Heart right ventricle (tissue), 16 donors: ENCODE measurements around the gene OR10J1. TPM values are rescaled to one million over a fixed set of nuclear protein-coding genes. Genes with fewer than 3 reads are reported as not detected.
"Not testable (repeated sequence)": the region's sequence is repeated elsewhere in the genome, so short reads cannot be mapped to it uniquely, and the experiment has no call there.

Experiments
- ATAC-seq, 8 donors: fragments of 200-7000 bp; cut with Tn5 transposase; one replicate each; pipeline ENCODE4 v1.9.1; 2020; ENCODE audit warnings: mild to moderate bottlenecking in 8 of 8, moderate library complexity in 8 of 8, moderate number of reproducible peaks in 1 of 8
- DNase-seq, 2 donors: peaks; one replicate each; pipeline ENCODE4 v3.0.0-alpha.2; 2020
- H3K27ac ChIP-seq, 10 donors: fragments of 200-600 bp; sonication (generic) in 2 of 10; one replicate each; pipeline versions ENCODE4 v1.5.0 to v1.8.0; 2020 to 2022; ENCODE audit warnings: mild to moderate bottlenecking in 3 of 10
- H3K27me3 ChIP-seq, 7 donors: fragments of 200-600 bp; one replicate each; pipeline ENCODE4 v1.8.0; 2021 to 2022; ENCODE audit warnings: mild to moderate bottlenecking in 2 of 7
- H3K36me3 ChIP-seq, 9 donors: fragments of 200-600 bp; sonication (generic) in 1 of 9; one replicate each; pipeline versions ENCODE4 v1.5.0 to v1.8.0; 2020 to 2022; ENCODE audit warnings: mild to moderate bottlenecking in 2 of 9
- H3K4me1 ChIP-seq, 9 donors: fragments of 200-600 bp; sonication (generic) in 1 of 9; one replicate each; pipeline versions ENCODE4 v1.5.0 to v1.8.0; 2020 to 2022; ENCODE audit warnings: mild to moderate bottlenecking in 4 of 9
- H3K4me3 ChIP-seq, 10 donors: fragments of 200-600 bp; sonication (generic) in 2 of 10; one replicate each; pipeline versions ENCODE4 v1.5.0 to v1.8.0; 2020 to 2022; ENCODE audit warnings: mild to moderate bottlenecking in 7 of 10, moderate library complexity in 2 of 10
- H3K9me3 ChIP-seq, 11 donors: fragments of 200-600 bp in 10 of 11; sonication (generic) in 2 of 11; one replicate each; pipeline versions ENCODE4 v1.5.0 to v1.8.0; 2013 to 2022; ENCODE audit warnings: mild to moderate bottlenecking in 2 of 11, control low read depth in 1 of 11, moderate library complexity in 1 of 11
- CTCF ChIP-seq, 9 donors: fragments of 200-600 bp; sonication (generic) in 2 of 9; IDR thresholded peaks; one replicate each; pipeline versions ENCODE4 v1.5.0 to v1.8.0; 2021 to 2022; ENCODE audit warnings: antibody characterized with exemption in 9 of 9, mild to moderate bottlenecking in 5 of 9, moderate library complexity in 1 of 9
- WGBS, 2 donors: extraction: QIAGEN DNeasy Blood & Tissue Kit; methylation state at CpG; one replicate each; pipeline ENCODE4 v1.1.7; 2013; ENCODE audit warnings: inconsistent platforms in 1 of 2; 5-methylcytosine and 5-hydroxymethylcytosine counted together
- intact Hi-C, 10 donors: fragments of 100-400 bp; cut with DNase I; formaldehyde crosslinking; loops; one replicate each; pipeline versions ENCODE4 v1.11.1 to v1.14.2; 2022
- polyA plus RNA-seq, 2 donors: library from polyadenylated mRNA; stranded (reverse); fragments of 200-250 nt; gene quantifications; one replicate each; pipeline ENCODE4 v1.2.3, GENCODE V29; 2013
- total RNA-seq, 10 donors: library from RNA; stranded (reverse); fragmentation: NEBNext Ultra II Directional in 3 of 10; extraction: Animal tissue kit (Norgen Biotek cat#: 25700) in 3 of 10; gene quantifications; one replicate each; pipeline versions ENCODE4 v1.2.1 to v1.2.4, GENCODE V29; 2021 to 2023
- donor health status: Arrhythmogenic right ventricular cardiomyopathy.
- donor health status: ischemic (EF 13 %, LVEDD 7.1; RV severe dilation, severe dysfunction).
- donor health status: healthy with polysubstance abuse.
- donor health status: DM: no; HTN: yes; CAD: no.
- donor health status: DM: no; HTN: no; CAD: no.
- donor health status: ischemic (EF 25% LVEDD 6.9; RV normal size, moderate dysfunction).
- donor health status: ischemic (EF 25% LVEDD 5.7; RV mildly dilated, moderate dysfunction).
- donor health status: healthy.
- donor health status: DM: yes; HTN: yes; CAD: no.
- donor health status: Ischemic cardiomyopathy.
- donor health status: ischemic (EF 35%, LVEDD 5.7; RV mildly dilated, moderate dysfunction).
- donor health status: nonischemic (EF 11% LVEDD 7.7; RV severe dilation, severe dysfunction).
- donor health status: DM: yes; HTN: yes; CAD: no.
- donor health status: PGD.
- donor health status: ischemic (EF 29% LVEDD 5.4; RV normal size, mild dysfunction).
- donor health status: nonischemic (EF 23%, LVEDD 6.1; RV moderate dilation, normal function).

Gene OR10J1
- total and polyA plus RNA-seq, 12 donors: not detected

- intact Hi-C loops: no loop called here
- no peaks in the 10 kb centered on the region for H3K27me3 ChIP-seq
- TF ChIP-seq CTCF (IDR thresholded peaks at IDR 0.05): no peak
These were observed 5.0 kb downstream of the OR10J1 start for GRCh38 chr1:159444511-159444910.

DNA sequence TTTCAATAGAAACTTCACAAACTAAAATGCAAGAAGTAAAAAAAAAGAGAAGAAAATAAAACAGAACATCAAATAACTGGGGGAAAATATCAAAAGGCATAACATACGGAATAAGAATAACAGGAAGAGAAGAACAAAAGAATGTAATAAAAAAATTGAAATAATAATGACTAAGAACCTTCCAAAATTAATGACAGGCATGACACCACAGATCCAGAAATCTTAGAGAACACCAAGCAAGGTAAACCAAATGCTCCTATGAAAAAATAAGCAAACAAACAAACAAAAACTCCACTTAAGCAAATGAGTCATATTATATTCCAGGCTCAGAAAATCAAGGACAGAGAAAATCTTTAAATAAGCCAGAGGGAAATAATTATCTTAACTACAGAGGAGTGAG, 8.7 kb downstream of the OR10J1 start:
- Histone ChIP-seq H3K4me1 (no peaks in the 10 kb centered on the region), H3K27me3 (no peaks in the 10 kb centered on the region), H3K36me3 (no peaks in the 10 kb centered on the region), H3K27ac (no peak overlapping the region), H3K4me3 (no peak overlapping the region), H3K9me3 (peaks cover 0 to 47% (median 13%) of the 10 kb centered on the region in 11 donors)
- no peak for DNase-seq
- no peak for ATAC-seq
- TF ChIP-seq CTCF (IDR thresholded peaks at IDR 0.05): no peak
- 59 to 68% methylated on average over 1 of the region's 1 CpG for WGBS, 2 donors
- intact Hi-C loops: no loop called here

More at GRCh38 chr1:159444511-159444910, 5.0 kb downstream of the OR10J1 start:
- peaks cover 0 to 10% (median 0%) of the 10 kb centered on the region in 9 donors for H3K4me1 ChIP-seq
- no peaks in the 10 kb centered on the region for H3K36me3 ChIP-seq
- H3K4me3 ChIP-seq: no peak overlapping the region
- H3K27ac ChIP-seq: no peak overlapping the region
- H3K9me3 ChIP-seq: peaks cover 0 to 22% (median 5%) of the 10 kb centered on the region in 11 donors
- ATAC-seq: no peak
- no peak for DNase-seq

GRCh38 chr1:159449605-159450004, 10.1 kb downstream of the OR10J1 start:
- intact Hi-C loops, DNase-seq, H3K27me3 ChIP-seq, ATAC-seq, H3K4me1 ChIP-seq, H3K4me3 ChIP-seq, H3K36me3 ChIP-seq, H3K27ac ChIP-seq: not testable (repeated sequence)
- 86 to 98% methylated on average over 12 to 20 of the region's 23 CpGs for WGBS, 2 donors
- peaks cover 0 to 47% (median 13%) of the 10 kb centered on the region in 11 donors for H3K9me3 ChIP-seq

GRCh38 chr1:159459551-159459950, 20.0 kb downstream of the OR10J1 start:
- H3K4me1 ChIP-seq: no peaks in the 10 kb centered on the region
- DNase-seq (no peak), ATAC-seq (no peak)
- H3K36me3 ChIP-seq: no peaks in the 10 kb centered on the region
- H3K9me3 ChIP-seq: peaks cover 0 to 36% (median 11%) of the 10 kb centered on the region in 11 donors
- no peak overlapping the region for H3K4me3 ChIP-seq
- intact Hi-C loops: no loop called here
- TF ChIP-seq CTCF (IDR thresholded peaks at IDR 0.05): no peak
- 78 to 80% methylated on average over 2 of the region's 2 CpGs for WGBS, 2 donors
- no peak overlapping the region for H3K27ac ChIP-seq
- H3K27me3 ChIP-seq: no peaks in the 10 kb centered on the region

DNA sequence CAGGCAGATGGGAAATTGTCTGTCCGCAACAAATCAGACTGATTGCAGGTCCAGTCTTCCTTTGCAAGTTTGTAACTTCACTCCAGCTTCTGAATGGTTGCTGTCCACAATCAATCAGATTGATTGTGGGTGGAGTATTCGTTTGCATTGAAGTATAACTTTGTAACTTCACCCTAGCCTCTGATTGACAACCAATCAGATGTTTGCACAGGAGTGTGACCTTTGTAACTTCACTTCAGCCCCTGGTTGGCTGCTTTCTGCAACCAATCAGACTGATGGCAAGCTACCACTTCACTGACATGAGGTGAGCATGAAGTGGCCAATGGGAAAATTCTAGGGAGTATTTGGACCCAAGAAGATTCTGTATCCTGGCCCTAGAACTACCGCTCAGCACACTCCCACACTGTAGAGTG, 25.7 kb downstream of the OR10J1 start:
- TF ChIP-seq CTCF (IDR thresholded peaks at IDR 0.05): no peak
- DNase-seq: no peak
- intact Hi-C loops: no loop called here
- ATAC-seq: no peak
- Histone ChIP-seq H3K27me3 (no peaks in the 10 kb centered on the region), H3K4me1 (peaks cover 0 to 7% (median 0%) of the 10 kb centered on the region in 9 donors), H3K4me3 (no peak overlapping the region), H3K36me3 (no peaks in the 10 kb centered on the region), H3K27ac (no peak overlapping the region), H3K9me3 (peaks cover 0 to 27% (median 11%) of the 10 kb centered on the region in 11 donors)
- 89 to 94% methylated on average over 3 of the region's 3 CpGs for WGBS, 2 donors
